HCT116 (cell line): ENCODE data around the gene RAB31. TPM values are rescaled to one million over a fixed set of nuclear protein-coding genes. Genes with fewer than 3 reads are reported as not detected.

Experiments
- ATAC-seq: fragments of 200-7000 bp; cut with Tn5 transposase; 2 replicates; pipeline ENCODE4 v1.9.1; 2020; ENCODE audit warnings: mild to moderate bottlenecking, moderate library complexity
- BruUV-seq: library from RNA; stranded (reverse); fragments of 400-500 nt; replicated peaks from 2 replicates; lab custom pipeline; 2021; lab: Mats Ljungman, UMichigan
- CTCF ChIA-PET: fragments of 300-600 bp; sonication (Branson Sonifier 250); formaldehyde crosslinking; loops from one replicate; lab custom pipeline; 2021; ENCODE audit warnings: antibody characterized with exemption; lab: Charles Lee
- POLR2A ChIA-PET: fragments of 300-600, 350-600 bp; sonication (Branson Sonifier 250); formaldehyde crosslinking; loops from one replicate; lab custom pipeline; 2021; ENCODE audit warnings: antibody characterized with exemption; lab: Charles Lee
- RAD21 ChIA-PET, 2 experiments: fragments of 300-600 bp; sonication (Branson Sonifier 250); formaldehyde crosslinking; loops; one replicate each; lab custom pipeline; 2023; ENCODE audit warnings: low total read pairs in 2 of 2; ENCODE audit not compliant: uncharacterized antibody in 2 of 2, unreplicated experiment in 2 of 2, low non-redundant PET in 1 of 2; lab: Charles Lee
- DNase-seq: peaks from one replicate; pipeline ENCODE4 v3.0.0-alpha.2; 2010; ENCODE audit warnings: low read depth, low spot score
- H2AFZ ChIP-seq: fragments of 200-600 bp; shearing (Covaris generic), sonication (generic); 2 replicates; pipeline ENCODE4 v1.6.1; 2017; ENCODE audit warnings: low read depth, mixed run types, mixed read lengths, antibody characterized with exemption, low read length; ENCODE audit not compliant: poor library complexity, severe bottlenecking
- H3K27ac ChIP-seq: 2 replicates; pipeline ENCODE4 v1.5.1; 2012; ENCODE audit warnings: low read depth, low read length
- H3K27me3 ChIP-seq: fragments of 200-600 bp; sonication (generic); 2 replicates; pipeline ENCODE4 v1.6.1; 2016; ENCODE audit warnings: mixed run types, low read length, mixed read lengths; ENCODE audit not compliant: insufficient read depth
- H3K36me3 ChIP-seq, 2 experiments: fragments of 200-500 bp in 1 of 2; fragments of 200-600 bp in 1 of 2; sonication (Bioruptor generic) in 1 of 2; sonication (generic) in 1 of 2; 2 replicates each; pipeline versions ENCODE4 v1.5.1 to v1.6.1; 2014 to 2016; ENCODE audit warnings: low read length in 2 of 2, inconsistent platforms in 1 of 2, mixed read lengths in 1 of 2, mixed run types in 1 of 2; ENCODE audit not compliant: insufficient read depth in 2 of 2, control insufficient read depth in 1 of 2
- H3K4me1 ChIP-seq, 2 experiments: fragments of 200-600 bp in 1 of 2; sonication (generic) in 1 of 2; 2 replicates each; pipeline versions ENCODE4 v1.5.1 to v1.6.1; 2012 to 2017; ENCODE audit warnings: low read length in 2 of 2, inconsistent platforms in 1 of 2, mild to moderate bottlenecking in 1 of 2, mixed read lengths in 1 of 2, mixed run types in 1 of 2, moderate library complexity in 1 of 2; ENCODE audit not compliant: insufficient read depth in 2 of 2, control insufficient read depth in 1 of 2
- H3K4me2 ChIP-seq: fragments of 200-600 bp; sonication (generic); 2 replicates; pipeline ENCODE4 v1.6.1; 2017; ENCODE audit warnings: mixed run types, low read length, mixed read lengths
- H3K4me3 ChIP-seq, 2 experiments: fragments of 200-600 bp in 1 of 2; sonication (generic) in 1 of 2; replicated peaks in 1 of 2; 2 replicates each; pipeline ENCODE4 v1.5.1; 2011 to 2016; ENCODE audit warnings: low read length in 2 of 2, control low read depth in 1 of 2, low read depth in 1 of 2, mild to moderate bottlenecking in 1 of 2, mixed read lengths in 1 of 2, mixed run types in 1 of 2
- H3K79me2 ChIP-seq: fragments of 200-600 bp; sonication (generic); 2 replicates; pipeline ENCODE4 v1.6.1; 2017; ENCODE audit warnings: mild to moderate bottlenecking, mixed run types, low read length, moderate library complexity, mixed read lengths; ENCODE audit not compliant: insufficient read depth
- H3K9ac ChIP-seq: fragments of 200-600 bp; sonication (generic); 2 replicates; pipeline ENCODE4 v1.6.1; 2016; ENCODE audit warnings: low read length, mixed read lengths
- H3K9me2 ChIP-seq: fragments of 200-600 bp; sonication (generic), shearing (Covaris generic); 2 replicates; pipeline ENCODE4 v1.6.1; 2017; ENCODE audit warnings: mixed run types, mild to moderate bottlenecking, moderate library complexity; ENCODE audit not compliant: insufficient read depth
- H3K9me3 ChIP-seq, 2 experiments: fragments of 200-500 bp in 1 of 2; fragments of 200-600 bp in 1 of 2; sonication (Bioruptor generic) in 1 of 2; sonication (generic) in 1 of 2; 2 replicates each; pipeline ENCODE4 v1.6.1; 2014 to 2017; ENCODE audit warnings: low read length in 2 of 2, mixed read lengths in 2 of 2, inconsistent platforms in 1 of 2, low read depth in 1 of 2, mild to moderate bottlenecking in 1 of 2, mixed run types in 1 of 2, moderate library complexity in 1 of 2; ENCODE audit not compliant: control insufficient read depth in 1 of 2, insufficient read depth in 1 of 2
- H4K20me1 ChIP-seq: fragments of 200-600 bp; sonication (generic), shearing (Covaris generic); 2 replicates; pipeline ENCODE4 v1.6.1; 2017; ENCODE audit warnings: mixed run types, mild to moderate bottlenecking, moderate library complexity; ENCODE audit not compliant: insufficient read depth
- CTCF ChIP-seq, 3 experiments: fragments of 200-600 bp in 1 of 3; sonication (generic) in 1 of 3; IDR thresholded peaks in 2 of 3; conservative IDR thresholded peaks in 1 of 3; 2 replicates each; pipeline ENCODE4 v1.5.1; 2012 to 2017; ENCODE audit warnings: low read depth in 2 of 3, low read length in 2 of 3, antibody characterized with exemption in 1 of 3, borderline replicate concordance in 1 of 3, control low read depth in 1 of 3, mild to moderate bottlenecking in 1 of 3, mixed read lengths in 1 of 3, mixed run types in 1 of 3, moderate library complexity in 1 of 3; ENCODE audit not compliant: insufficient read depth in 1 of 3
- EGR1 ChIP-seq: IDR thresholded peaks from 2 replicates; pipeline ENCODE4 v1.6.1; 2012; ENCODE audit warnings: low read depth
- ELF1 ChIP-seq: IDR thresholded peaks from 2 replicates; pipeline ENCODE4 v1.6.1; 2012; ENCODE audit warnings: low read depth, borderline replicate concordance
- EZH2phosphoT487 ChIP-seq: fragments of 200-600 bp; IDR thresholded peaks from 2 replicates; pipeline ENCODE4 v1.6.1; 2018; ENCODE audit warnings: antibody characterized with exemption, borderline replicate concordance
- FOSL1 ChIP-seq: IDR thresholded peaks from 2 replicates; pipeline ENCODE4 v1.6.1; 2012; ENCODE audit warnings: low read depth
- JUND ChIP-seq: IDR thresholded peaks from 2 replicates; pipeline ENCODE4 v1.6.1; 2012
- POLR2A ChIP-seq: IDR thresholded peaks from 2 replicates; pipeline ENCODE4 v1.7.0; 2011; ENCODE audit warnings: borderline replicate concordance; ENCODE audit not compliant: insufficient read depth, insufficient read length; ENCODE audit errors: extremely low read depth
- POLR2AphosphoS5 ChIP-seq: IDR thresholded peaks from 2 replicates; pipeline ENCODE4 v1.6.1; 2011; ENCODE audit warnings: mild to moderate bottlenecking, low read depth, low read length, moderate library complexity
- SP1 ChIP-seq: IDR thresholded peaks from 2 replicates; pipeline ENCODE4 v1.6.1; 2012; ENCODE audit warnings: low read depth
- SRF ChIP-seq: IDR thresholded peaks from 2 replicates; pipeline ENCODE4 v1.6.1; 2012; ENCODE audit warnings: low read depth
- TCF7L2 ChIP-seq: IDR thresholded peaks from 2 replicates; pipeline ENCODE4 v1.7.0; 2011; ENCODE audit warnings: borderline replicate concordance, inconsistent platforms; ENCODE audit not compliant: insufficient read depth, insufficient read length; ENCODE audit errors: extremely low read depth
- ZNF274 ChIP-seq: fragments of 200-500 bp; sonication (Bioruptor generic); IDR thresholded peaks from 2 replicates; pipeline ENCODE4 v1.6.1; 2014; ENCODE audit warnings: mild to moderate bottlenecking, low read depth, low read length, inconsistent platforms
- intact Hi-C: fragments of 100-400 bp; cut with micrococcal nuclease; formaldehyde crosslinking; loops from 2 replicates; pipeline ENCODE4 v1.10.0; 2022
- total RNA-seq: library from RNA; stranded (reverse); gene quantifications from one replicate; pipeline ENCODE4 v1.2.1, GENCODE V29; 2021; ENCODE audit not compliant: unreplicated experiment
- TF ChIP-seq, protein P1 (sequence below): IDR thresholded peaks from 2 replicates; pipeline ENCODE4 v1.6.1; 2012; ENCODE audit warnings: low read depth
- TF ChIP-seq, protein P2 (sequence below): IDR thresholded peaks from 2 replicates; pipeline ENCODE4 v1.6.1; 2012

RAB31 gene
- total RNA-seq, 1 experiment from 2014 or later, result 46.9 TPM

- Histone ChIP-seq H3K27me3 (no peaks in the 10 kb centered on the region), H2AFZ (peak overlapping the region; percentile 89), H3K4me1 (peaks cover 12 to 17% of the 10 kb centered on the region in 2 experiments), H3K9me2 (no peaks in the 10 kb centered on the region), H3K27ac (no peak overlapping the region), H3K9ac (no peak overlapping the region), H3K4me3 (no peak overlapping the region), H3K36me3 (no peaks in the 10 kb centered on the region), H4K20me1 (no peaks in the 10 kb centered on the region), H3K9me3 (no peaks in the 10 kb centered on the region), H3K79me2 (no peaks in the 10 kb centered on the region), H3K4me2 (no peak overlapping the region)
- TF ChIP-seq EZH2phosphoT487 (no peak), SP1 (no peak), FOSL1 (no peak), POLR2AphosphoS5 (no peak), ELF1 (no peak), JUND (no peak), EGR1 (no peak), POLR2A (no peak), TCF7L2 (no peak), CTCF (IDR thresholded peaks at IDR 0.05 in 2 of 3, conservative IDR thresholded peaks at IDR 0.05 in 1 of 3; ENCODE audit: borderline replicate concordance in 1 of 3, insufficient read depth in 1 of 3, low read depth in 2 of 3, low read length in 2 of 3) (no peak), ZNF274 (no peak), SRF (no peak)
- TF ChIP-seq, protein P1, sequence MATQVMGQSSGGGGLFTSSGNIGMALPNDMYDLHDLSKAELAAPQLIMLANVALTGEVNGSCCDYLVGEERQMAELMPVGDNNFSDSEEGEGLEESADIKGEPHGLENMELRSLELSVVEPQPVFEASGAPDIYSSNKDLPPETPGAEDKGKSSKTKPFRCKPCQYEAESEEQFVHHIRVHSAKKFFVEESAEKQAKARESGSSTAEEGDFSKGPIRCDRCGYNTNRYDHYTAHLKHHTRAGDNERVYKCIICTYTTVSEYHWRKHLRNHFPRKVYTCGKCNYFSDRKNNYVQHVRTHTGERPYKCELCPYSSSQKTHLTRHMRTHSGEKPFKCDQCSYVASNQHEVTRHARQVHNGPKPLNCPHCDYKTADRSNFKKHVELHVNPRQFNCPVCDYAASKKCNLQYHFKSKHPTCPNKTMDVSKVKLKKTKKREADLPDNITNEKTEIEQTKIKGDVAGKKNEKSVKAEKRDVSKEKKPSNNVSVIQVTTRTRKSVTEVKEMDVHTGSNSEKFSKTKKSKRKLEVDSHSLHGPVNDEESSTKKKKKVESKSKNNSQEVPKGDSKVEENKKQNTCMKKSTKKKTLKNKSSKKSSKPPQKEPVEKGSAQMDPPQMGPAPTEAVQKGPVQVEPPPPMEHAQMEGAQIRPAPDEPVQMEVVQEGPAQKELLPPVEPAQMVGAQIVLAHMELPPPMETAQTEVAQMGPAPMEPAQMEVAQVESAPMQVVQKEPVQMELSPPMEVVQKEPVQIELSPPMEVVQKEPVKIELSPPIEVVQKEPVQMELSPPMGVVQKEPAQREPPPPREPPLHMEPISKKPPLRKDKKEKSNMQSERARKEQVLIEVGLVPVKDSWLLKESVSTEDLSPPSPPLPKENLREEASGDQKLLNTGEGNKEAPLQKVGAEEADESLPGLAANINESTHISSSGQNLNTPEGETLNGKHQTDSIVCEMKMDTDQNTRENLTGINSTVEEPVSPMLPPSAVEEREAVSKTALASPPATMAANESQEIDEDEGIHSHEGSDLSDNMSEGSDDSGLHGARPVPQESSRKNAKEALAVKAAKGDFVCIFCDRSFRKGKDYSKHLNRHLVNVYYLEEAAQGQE, result no peak
- TF ChIP-seq, protein P2, sequence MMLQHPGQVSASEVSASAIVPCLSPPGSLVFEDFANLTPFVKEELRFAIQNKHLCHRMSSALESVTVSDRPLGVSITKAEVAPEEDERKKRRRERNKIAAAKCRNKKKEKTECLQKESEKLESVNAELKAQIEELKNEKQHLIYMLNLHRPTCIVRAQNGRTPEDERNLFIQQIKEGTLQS, result no peak
- DNase-seq (no peak), ATAC-seq (no peak)
- ChIA-PET POLR2A (no interaction called here), RAD21 (no interaction called here), CTCF (no interaction called here)
- intact Hi-C loops, result loop anchor here (1.0 to 5.0 kb wide), 3 partner anchors 86 to 613 kb away; no protein-coding TSS in a partner anchor
- no TSS peak for BruUV-seq
These were observed 23.1 kb upstream of the RAB31 start for GRCh38 chr18:9684881-9685614.
